Ureter (tissue), 1 donor: Measurements from ENCODE around the gene KCTD6. TPM values are rescaled to one million over a fixed set of nuclear protein-coding genes. Genes with fewer than 3 reads are reported as not detected.
"Not testable (repeated sequence)": the region's sequence is repeated elsewhere in the genome, so short reads cannot be mapped to it uniquely, and the experiment has no call there.

ENCODE experiments used
- DNase-seq: peaks from one replicate; pipeline ENCODE4 v3.0.0-alpha.2; 2020; ENCODE audit warnings: low spot score
- total RNA-seq: library from RNA; stranded (reverse); gene quantifications from one replicate; pipeline ENCODE4 v1.2.4, GENCODE V29; 2023
- donor health status: DM: yes; HTN: yes; CAD: no.

Gene KCTD6
- total RNA-seq, 1 donor from 2014 or later = 11.4 TPM

GRCh38 chr3:58524326-58524888 lies 32.5 kb downstream of the KCTD6 start:
- no peak for DNase-seq

- no peak for DNase-seq
These were observed 34.6 kb downstream of the KCTD6 start for GRCh38 chr3:58526515-58526957.

- DNase-seq = not testable (repeated sequence)
These were observed 35.5 kb downstream of the KCTD6 start for GRCh38 chr3:58527440-58527839.

- DNase-seq = peak; percentile 65
These were observed 36.7 kb downstream of the KCTD6 start for GRCh38 chr3:58528629-58529028.

- no peak for DNase-seq
These were observed 37.8 kb downstream of the KCTD6 start for GRCh38 chr3:58529516-58530353.

GRCh38 chr3:58530354-58530865 lies 38.5 kb downstream of the KCTD6 start:
- DNase-seq = no peak

- DNase-seq = no peak
These were observed 39.7 kb downstream of the KCTD6 start for GRCh38 chr3:58531555-58531954.

- no peak for DNase-seq
These were observed 40.1 kb downstream of the KCTD6 start for GRCh38 chr3:58531956-58532355.

GRCh38 chr3:58532794-58533220 lies 40.9 kb downstream of the KCTD6 start:
- DNase-seq = peak; percentile 76

- DNase-seq = no peak
These were observed 42.9 kb downstream of the KCTD6 start for GRCh38 chr3:58534592-58535494.

GRCh38 chr3:58535531-58536500 lies 43.9 kb downstream of the KCTD6 start:
- no peak for DNase-seq

GRCh38 chr3:58536501-58537411 lies 44.9 kb downstream of the KCTD6 start, which contains the start of gene ACOX2:
TSS of gene ACOX2 (minus strand) at chr3:58537190. CDS start at chr3:58535106, 2,084 bp downstream.
- peak; percentile 67 for DNase-seq

- no peak for DNase-seq
These were observed 45.8 kb downstream of the KCTD6 start for GRCh38 chr3:58537412-58538301.

- peak; percentile 24 for DNase-seq
These were observed 47.7 kb downstream of the KCTD6 start for GRCh38 chr3:58539626-58540025.

- peak; percentile 15 for DNase-seq
These were observed 48.4 kb downstream of the KCTD6 start for GRCh38 chr3:58540176-58540858.

GRCh38 chr3:58544541-58544940 lies 52.6 kb downstream of the KCTD6 start:
- no peak for DNase-seq

- DNase-seq = no peak
These were observed 59.8 kb downstream of the KCTD6 start for GRCh38 chr3:58551636-58552180.
